ENCODE measurements around the gene SLC10A1. TPM values are rescaled to one million over a fixed set of nuclear protein-coding genes. Genes with fewer than 3 reads are reported as not detected.
"Not testable (repeated sequence)": the region's sequence is repeated elsewhere in the genome, so short reads cannot be mapped to it uniquely, and the experiment has no call there.

SLC10A1 gene
- total and polyA plus RNA-seq, 2 donors from 2014 or later = not detected

GRCh38 chr14:69750495-69750894 is 46.5 kb downstream of the SLC10A1 start:
- Histone ChIP-seq H3K27me3 (ENCODE audit: control insufficient read depth, insufficient read depth, low read length) (no peaks in the 10 kb centered on the region), H3K27ac (ENCODE audit: low read depth in 2 of 2, low read length in 2 of 2) (peak overlapping the region; percentile 66 to 81), H3K36me3 (ENCODE audit: control insufficient read depth in 2 of 3, insufficient read depth in 3 of 3, low read length in 3 of 3) (no peaks in the 10 kb centered on the region), H3K4me1 (ENCODE audit: control insufficient read depth in 2 of 3, insufficient read depth in 2 of 3, low read depth in 1 of 3, low read length in 3 of 3) (peaks cover 0 to 8% (median 5%) of the 10 kb centered on the region in 3 donors), H3K9ac (ENCODE audit: low read length in 3 of 3) (peak overlapping the region in 1 of 3 donors; percentile 1), H3K4me3 (ENCODE audit: low read length in 3 of 3) (peak overlapping the region in 1 of 3 donors; percentile 3), H3K9me3 (ENCODE audit: control insufficient read depth in 2 of 3, insufficient read depth in 1 of 3, low read length in 3 of 3) (no peaks in the 10 kb centered on the region)
- DNase-seq = no peak
- FAIRE-seq = no peak
- TF ChIP-seq, protein P1, sequence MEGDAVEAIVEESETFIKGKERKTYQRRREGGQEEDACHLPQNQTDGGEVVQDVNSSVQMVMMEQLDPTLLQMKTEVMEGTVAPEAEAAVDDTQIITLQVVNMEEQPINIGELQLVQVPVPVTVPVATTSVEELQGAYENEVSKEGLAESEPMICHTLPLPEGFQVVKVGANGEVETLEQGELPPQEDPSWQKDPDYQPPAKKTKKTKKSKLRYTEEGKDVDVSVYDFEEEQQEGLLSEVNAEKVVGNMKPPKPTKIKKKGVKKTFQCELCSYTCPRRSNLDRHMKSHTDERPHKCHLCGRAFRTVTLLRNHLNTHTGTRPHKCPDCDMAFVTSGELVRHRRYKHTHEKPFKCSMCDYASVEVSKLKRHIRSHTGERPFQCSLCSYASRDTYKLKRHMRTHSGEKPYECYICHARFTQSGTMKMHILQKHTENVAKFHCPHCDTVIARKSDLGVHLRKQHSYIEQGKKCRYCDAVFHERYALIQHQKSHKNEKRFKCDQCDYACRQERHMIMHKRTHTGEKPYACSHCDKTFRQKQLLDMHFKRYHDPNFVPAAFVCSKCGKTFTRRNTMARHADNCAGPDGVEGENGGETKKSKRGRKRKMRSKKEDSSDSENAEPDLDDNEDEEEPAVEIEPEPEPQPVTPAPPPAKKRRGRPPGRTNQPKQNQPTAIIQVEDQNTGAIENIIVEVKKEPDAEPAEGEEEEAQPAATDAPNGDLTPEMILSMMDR (IDR thresholded peaks at IDR 0.05; ENCODE audit: borderline replicate concordance, extremely low read depth, insufficient read depth) = no peak
- intact Hi-C loops (cut with DNase I) = no loop called here

DNA sequence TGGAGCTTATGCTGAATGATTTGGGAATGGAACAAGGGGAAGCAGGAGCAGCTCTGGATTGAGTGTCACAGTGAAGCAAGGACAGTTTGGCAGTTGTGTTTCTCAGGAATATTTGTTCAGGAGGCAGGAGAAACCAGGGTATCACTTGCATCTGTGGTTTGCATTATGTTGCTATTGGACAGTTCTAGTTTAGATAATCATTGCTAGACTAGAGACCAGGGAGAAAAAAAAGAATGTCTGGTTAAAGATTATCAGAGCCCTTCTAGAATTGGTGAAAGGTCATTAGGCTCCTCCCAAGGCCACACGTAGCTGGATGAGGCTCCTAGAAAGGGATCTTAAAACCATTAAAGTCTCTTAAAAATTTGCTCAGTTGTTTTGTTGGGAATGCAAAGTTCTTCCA is 47.1 kb downstream of the SLC10A1 start:
- Histone ChIP-seq H3K4me1 (ENCODE audit: control insufficient read depth in 2 of 3, insufficient read depth in 2 of 3, low read depth in 1 of 3, low read length in 3 of 3) (peaks cover 0 to 8% (median 5%) of the 10 kb centered on the region in 3 donors), H3K9me3 (ENCODE audit: control insufficient read depth in 2 of 3, insufficient read depth in 1 of 3, low read length in 3 of 3) (no peaks in the 10 kb centered on the region), H3K9ac (ENCODE audit: low read length in 3 of 3) (no peak overlapping the region), H3K36me3 (ENCODE audit: control insufficient read depth in 2 of 3, insufficient read depth in 3 of 3, low read length in 3 of 3) (no peaks in the 10 kb centered on the region), H3K27ac (ENCODE audit: low read depth in 2 of 2, low read length in 2 of 2) (peak overlapping the region; percentile 66 to 81), H3K27me3 (ENCODE audit: control insufficient read depth, insufficient read depth, low read length) (no peaks in the 10 kb centered on the region), H3K4me3 (ENCODE audit: low read length in 3 of 3) (peak overlapping the region in 1 of 3 donors; percentile 3)
- TF ChIP-seq, protein P1 (IDR thresholded peaks at IDR 0.05; ENCODE audit: borderline replicate concordance, extremely low read depth, insufficient read depth) = no peak
- FAIRE-seq (peak; percentile 82), DNase-seq (peak in 2 of 5 donors; percentile 58 to 70)
- intact Hi-C loops (cut with DNase I) = no loop called here

GRCh38 chr14:69741055-69741454 is 56.0 kb downstream of the SLC10A1 start:
- Histone ChIP-seq H3K4me3 (ENCODE audit: low read length in 3 of 3) (no peak overlapping the region), H3K36me3 (ENCODE audit: control insufficient read depth in 2 of 3, insufficient read depth in 3 of 3, low read length in 3 of 3) (no peaks in the 10 kb centered on the region), H3K4me1 (ENCODE audit: control insufficient read depth in 2 of 3, insufficient read depth in 2 of 3, low read depth in 1 of 3, low read length in 3 of 3) (no peaks in the 10 kb centered on the region), H3K9ac (ENCODE audit: low read length in 3 of 3) (no peak overlapping the region), H3K27ac (ENCODE audit: low read depth in 2 of 2, low read length in 2 of 2) (no peak overlapping the region), H3K9me3 (ENCODE audit: control insufficient read depth in 2 of 3, insufficient read depth in 1 of 3, low read length in 3 of 3) (no peaks in the 10 kb centered on the region), H3K27me3 (ENCODE audit: control insufficient read depth, insufficient read depth, low read length) (no peaks in the 10 kb centered on the region)
- intact Hi-C loops (cut with DNase I) = no loop called here
- TF ChIP-seq, protein P1 (IDR thresholded peaks at IDR 0.05; ENCODE audit: borderline replicate concordance, extremely low read depth, insufficient read depth) = no peak
- no peak for FAIRE-seq
- no peak for DNase-seq

DNA sequence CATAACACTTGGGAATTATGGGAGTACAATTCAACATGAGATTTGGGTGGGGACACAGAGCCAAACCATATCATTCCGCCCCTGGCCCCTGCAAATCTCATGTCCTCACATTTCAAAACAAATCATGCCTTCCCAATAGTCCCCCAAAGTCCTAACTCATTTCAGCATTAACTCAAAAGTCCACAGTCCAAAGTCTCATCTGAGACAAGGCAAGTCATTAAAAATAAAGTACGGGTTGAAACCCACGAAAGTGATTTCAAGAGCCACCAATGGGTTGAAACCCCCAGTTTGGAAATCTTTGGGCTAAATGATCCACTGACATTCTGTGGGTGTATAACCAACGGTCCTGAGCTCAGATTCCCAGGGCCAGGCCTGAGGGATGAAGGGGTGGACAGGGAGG is 60.6 kb downstream of the SLC10A1 start:
- FAIRE-seq; H3K27me3 ChIP-seq (ENCODE audit: control insufficient read depth, insufficient read depth, low read length); H3K4me3 ChIP-seq (ENCODE audit: low read length in 3 of 3); intact Hi-C loops (cut with DNase I); H3K4me1 ChIP-seq (ENCODE audit: control insufficient read depth in 2 of 3, insufficient read depth in 2 of 3, low read depth in 1 of 3, low read length in 3 of 3); H3K36me3 ChIP-seq (ENCODE audit: control insufficient read depth in 2 of 3, insufficient read depth in 3 of 3, low read length in 3 of 3); H3K27ac ChIP-seq (ENCODE audit: low read depth in 2 of 2, low read length in 2 of 2); H3K9me3 ChIP-seq (ENCODE audit: control insufficient read depth in 2 of 3, insufficient read depth in 1 of 3, low read length in 3 of 3); H3K9ac ChIP-seq (ENCODE audit: low read length in 3 of 3); DNase-seq: not testable (repeated sequence)

DNA sequence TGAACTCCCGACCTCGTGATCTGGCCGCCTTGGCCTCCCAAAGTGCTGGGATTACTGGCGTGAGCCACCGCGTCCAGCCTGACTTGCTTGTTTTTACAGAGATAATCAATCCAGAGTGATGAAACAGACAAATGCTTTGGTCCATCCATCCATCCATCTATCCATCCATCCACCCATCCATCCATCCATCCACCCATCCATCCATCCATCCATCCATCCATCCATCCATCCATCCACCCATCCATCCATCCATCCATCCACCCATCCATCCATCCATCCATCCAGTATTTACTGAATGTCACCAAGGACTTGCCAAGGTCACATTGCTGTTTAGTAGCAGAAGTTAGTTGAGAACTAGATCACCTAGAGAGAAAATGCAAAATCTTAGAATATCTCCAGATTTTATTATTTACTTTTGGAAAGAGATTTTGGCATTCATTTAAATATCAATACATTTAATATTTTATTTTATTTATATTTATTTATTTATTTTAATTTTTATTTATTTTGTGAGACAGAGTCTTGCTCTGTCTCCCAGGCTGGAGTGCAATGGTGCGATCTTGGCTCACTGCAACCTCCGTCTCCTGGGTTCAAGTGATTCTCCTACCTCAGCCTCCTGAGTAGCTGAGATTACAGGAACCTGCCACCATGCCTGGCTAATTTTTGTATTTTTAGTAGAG is 65.0 kb downstream of the SLC10A1 start:
- H3K36me3 ChIP-seq (ENCODE audit: control insufficient read depth in 2 of 3, insufficient read depth in 3 of 3, low read length in 3 of 3); H3K9ac ChIP-seq (ENCODE audit: low read length in 3 of 3); H3K27ac ChIP-seq (ENCODE audit: low read depth in 2 of 2, low read length in 2 of 2); H3K4me3 ChIP-seq (ENCODE audit: low read length in 3 of 3); H3K9me3 ChIP-seq (ENCODE audit: control insufficient read depth in 2 of 3, insufficient read depth in 1 of 3, low read length in 3 of 3); intact Hi-C loops (cut with DNase I); H3K27me3 ChIP-seq (ENCODE audit: control insufficient read depth, insufficient read depth, low read length); DNase-seq; H3K4me1 ChIP-seq (ENCODE audit: control insufficient read depth in 2 of 3, insufficient read depth in 2 of 3, low read depth in 1 of 3, low read length in 3 of 3); FAIRE-seq: not testable (repeated sequence)

Data from kidney (tissue), 14 donors.